GM19025 (cell line): ENCODE data around the gene ZNF573.

Experiments used
- ATAC-seq: cut with Tn5 transposase; IDR thresholded peaks from one replicate; pipeline ENCODE4 v1.9.1; 2021; ENCODE audit warnings: mild to moderate bottlenecking, low read depth, moderate library complexity; ENCODE audit not compliant: unreplicated experiment

ZNF573 gene

DNA sequence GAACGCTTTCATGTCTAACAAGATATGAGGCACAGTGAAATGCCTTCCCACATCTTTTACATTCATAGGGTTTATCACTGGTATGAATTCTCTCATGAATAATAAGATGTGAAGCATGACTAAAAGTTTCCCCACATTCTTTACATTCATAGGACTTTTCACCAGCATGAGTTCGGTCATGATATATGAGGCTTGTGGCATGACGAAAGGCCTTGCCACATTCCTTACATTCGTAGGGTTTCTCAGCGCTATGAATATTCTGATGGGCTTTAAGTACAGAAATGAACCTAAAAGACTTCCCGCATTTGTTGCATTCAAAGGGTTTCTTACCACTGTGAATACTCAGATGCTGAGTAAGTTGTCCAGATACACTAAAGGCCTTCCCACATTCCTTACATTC is 81.2 kb downstream of the ZNF573 start:
- no peak for ATAC-seq

GRCh38 chr19:37695144-37695899 is 84.1 kb downstream of the ZNF573 start:
- ATAC-seq, result no peak

GRCh38 chr19:37692956-37693620 is 86.3 kb downstream of the ZNF573 start:
- ATAC-seq, result no peak

DNA sequence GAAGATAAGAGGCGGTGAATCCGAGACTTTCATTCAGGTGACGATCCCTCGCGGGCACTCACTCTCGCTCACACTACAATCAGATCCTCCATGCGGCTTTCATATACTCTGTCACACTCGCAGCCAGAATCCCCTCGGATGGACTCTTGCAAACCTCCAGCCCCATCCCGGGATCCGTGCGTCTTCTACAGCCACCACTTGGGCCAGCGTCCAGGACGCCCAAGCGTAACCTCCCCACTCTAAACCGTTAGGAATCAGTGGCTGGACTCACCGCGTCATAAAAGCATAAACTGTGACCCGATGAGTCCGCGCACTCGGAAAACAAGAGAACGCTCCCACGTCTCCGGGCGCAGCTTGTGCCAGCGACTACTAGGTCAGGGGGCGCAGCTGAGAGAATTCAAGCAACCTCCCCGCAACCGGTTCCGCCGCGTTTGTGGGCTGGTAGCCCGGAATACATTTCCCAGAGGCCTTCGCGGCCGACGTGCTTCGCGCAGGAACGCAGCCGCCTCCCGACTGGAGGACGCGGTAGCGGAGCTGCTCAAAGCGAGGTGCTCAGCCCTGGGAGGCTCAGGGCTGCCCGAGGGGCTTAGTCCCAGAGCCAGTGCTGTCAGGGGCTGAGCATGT is 87.4 kb downstream of the ZNF573 start:
- no peak for ATAC-seq
